AG04450 (cell line): ENCODE data around the gene PITX2. TPM values are rescaled to one million over a fixed set of nuclear protein-coding genes. Genes with fewer than 3 reads are reported as not detected.

Source experiments
- CTCF ChIA-PET: fragments of 300-600, 350-600 bp; formaldehyde crosslinking; extraction: SDS; loops from one replicate; lab custom pipeline; 2022; ENCODE audit warnings: antibody characterized with exemption, inconsistent platforms; lab: Charles Lee
- POLR2A ChIA-PET: fragments of 350-600 bp; formaldehyde crosslinking; extraction: SDS; loops from one replicate; lab custom pipeline; 2021; ENCODE audit warnings: antibody characterized with exemption, inconsistent platforms; lab: Yijun Ruan, JAX
- DNase-seq: peaks from one replicate; pipeline ENCODE4 v3.0.0-alpha.2; 2011; ENCODE audit warnings: low read depth, low spot score
- H3K27ac ChIP-seq: one replicate; pipeline ENCODE4 v1.5.1; 2012; ENCODE audit warnings: low read depth, low read length, control low read depth
- H3K27me3 ChIP-seq: one replicate; pipeline ENCODE4 v1.6.0; 2012; ENCODE audit warnings: low read length; ENCODE audit not compliant: control insufficient read depth, insufficient read depth
- H3K4me3 ChIP-seq: 2 replicates; pipeline ENCODE4 v1.5.1; 2011; ENCODE audit warnings: mild to moderate bottlenecking, low read depth, low read length, control low read depth
- H3K9me3 ChIP-seq: 2 replicates; pipeline ENCODE4 v1.5.1; 2012; ENCODE audit warnings: low read length; ENCODE audit not compliant: control insufficient read depth, insufficient read depth
- polyA plus RNA-seq: library from polyadenylated mRNA; depleted of rRNA; stranded (reverse); fragments of >200 nt; gene quantifications from 2 replicates; pipeline ENCODE4 v1.2.3, GENCODE V29; 2011
- TF ChIP-seq, protein P1 (sequence below): IDR thresholded peaks from 2 replicates; pipeline ENCODE4 v1.5.1; 2011; ENCODE audit warnings: low read depth, low read length, control low read depth, inconsistent platforms

PITX2 gene
- polyA plus RNA-seq, 1 experiment = 0.07 TPM

DNA sequence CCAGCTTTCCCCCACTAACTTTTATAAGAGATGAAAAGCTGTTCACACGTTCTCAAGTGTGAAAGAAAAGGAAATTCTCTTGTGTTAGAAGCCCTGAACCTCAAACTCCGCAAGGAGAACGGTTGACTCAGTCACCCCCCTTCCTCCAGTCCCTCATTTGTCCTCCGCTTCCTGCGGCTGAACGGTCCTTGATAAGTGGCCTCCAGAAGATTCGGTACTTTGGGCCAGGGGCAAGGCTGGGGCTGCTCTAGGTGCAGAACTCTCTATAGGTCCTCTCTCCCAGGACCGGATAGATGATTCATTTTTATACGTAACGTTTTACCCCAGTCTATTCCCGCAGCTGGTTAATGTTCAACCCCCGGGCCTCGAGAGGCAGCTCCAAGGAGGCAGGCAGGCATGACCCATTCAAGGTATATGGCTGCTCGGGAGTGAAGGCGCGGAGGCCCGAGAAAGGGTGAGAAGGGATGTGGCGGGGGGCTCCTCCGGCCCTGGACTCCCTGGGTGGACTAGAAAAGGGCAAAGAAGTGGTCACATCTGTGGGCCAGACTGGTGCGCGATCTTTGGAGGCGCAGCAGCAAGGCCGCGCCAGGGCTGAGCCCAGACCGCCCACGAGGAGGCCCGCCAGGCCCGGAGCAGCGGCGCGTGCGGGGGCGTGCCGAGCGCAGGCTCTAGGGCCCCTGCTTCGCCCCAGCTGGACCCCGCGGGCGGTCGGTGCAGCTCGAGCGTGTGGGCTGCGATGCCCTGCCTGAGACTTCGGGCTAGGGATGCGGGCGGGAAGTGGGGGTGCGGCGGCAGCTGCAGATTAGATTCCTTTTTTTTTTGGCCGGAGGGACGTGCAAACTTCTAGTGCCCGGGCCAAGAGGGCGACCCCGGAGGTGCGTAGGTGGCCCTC lies 11.7 kb downstream of the PITX2 start:
- H3K27ac ChIP-seq = no peak overlapping the region
- peaks cover 73% of the 10 kb centered on the region for H3K27me3 ChIP-seq
- no peak for DNase-seq
- POLR2A ChIA-PET = no interaction called here
- H3K9me3 ChIP-seq = peaks cover 3% of the 10 kb centered on the region; the same call in 1 of the 2 replicates
- no peak overlapping the region for H3K4me3 ChIP-seq
- TF ChIP-seq, protein P1, sequence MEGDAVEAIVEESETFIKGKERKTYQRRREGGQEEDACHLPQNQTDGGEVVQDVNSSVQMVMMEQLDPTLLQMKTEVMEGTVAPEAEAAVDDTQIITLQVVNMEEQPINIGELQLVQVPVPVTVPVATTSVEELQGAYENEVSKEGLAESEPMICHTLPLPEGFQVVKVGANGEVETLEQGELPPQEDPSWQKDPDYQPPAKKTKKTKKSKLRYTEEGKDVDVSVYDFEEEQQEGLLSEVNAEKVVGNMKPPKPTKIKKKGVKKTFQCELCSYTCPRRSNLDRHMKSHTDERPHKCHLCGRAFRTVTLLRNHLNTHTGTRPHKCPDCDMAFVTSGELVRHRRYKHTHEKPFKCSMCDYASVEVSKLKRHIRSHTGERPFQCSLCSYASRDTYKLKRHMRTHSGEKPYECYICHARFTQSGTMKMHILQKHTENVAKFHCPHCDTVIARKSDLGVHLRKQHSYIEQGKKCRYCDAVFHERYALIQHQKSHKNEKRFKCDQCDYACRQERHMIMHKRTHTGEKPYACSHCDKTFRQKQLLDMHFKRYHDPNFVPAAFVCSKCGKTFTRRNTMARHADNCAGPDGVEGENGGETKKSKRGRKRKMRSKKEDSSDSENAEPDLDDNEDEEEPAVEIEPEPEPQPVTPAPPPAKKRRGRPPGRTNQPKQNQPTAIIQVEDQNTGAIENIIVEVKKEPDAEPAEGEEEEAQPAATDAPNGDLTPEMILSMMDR = no peak
- CTCF ChIA-PET = no interaction called here

DNA sequence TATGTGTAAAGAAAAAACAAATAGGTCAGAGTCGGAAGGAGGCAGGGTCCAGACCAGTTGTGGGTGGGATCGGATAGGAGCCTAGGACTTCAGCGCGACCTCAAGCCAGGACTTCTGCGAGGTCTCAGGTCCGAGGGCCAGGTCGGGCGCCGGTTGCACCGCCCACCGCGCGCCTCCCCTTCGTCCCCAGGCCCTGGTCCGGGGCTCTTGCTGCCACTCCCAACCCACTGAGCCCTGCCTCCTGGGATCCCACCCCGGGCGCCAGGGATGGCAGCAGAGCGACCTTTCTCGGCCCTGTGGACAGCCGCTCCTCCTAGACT lies 12.3 kb downstream of the PITX2 start:
- Histone ChIP-seq H3K27me3 (peaks cover 67% of the 10 kb centered on the region), H3K27ac (no peak overlapping the region), H3K9me3 (peaks cover under 1% of the 10 kb centered on the region; the same call in 1 of the 2 replicates), H3K4me3 (no peak overlapping the region)
- ChIA-PET POLR2A (no interaction called here), CTCF (no interaction called here)
- TF ChIP-seq, protein P1 = no peak
- no peak for DNase-seq

DNA sequence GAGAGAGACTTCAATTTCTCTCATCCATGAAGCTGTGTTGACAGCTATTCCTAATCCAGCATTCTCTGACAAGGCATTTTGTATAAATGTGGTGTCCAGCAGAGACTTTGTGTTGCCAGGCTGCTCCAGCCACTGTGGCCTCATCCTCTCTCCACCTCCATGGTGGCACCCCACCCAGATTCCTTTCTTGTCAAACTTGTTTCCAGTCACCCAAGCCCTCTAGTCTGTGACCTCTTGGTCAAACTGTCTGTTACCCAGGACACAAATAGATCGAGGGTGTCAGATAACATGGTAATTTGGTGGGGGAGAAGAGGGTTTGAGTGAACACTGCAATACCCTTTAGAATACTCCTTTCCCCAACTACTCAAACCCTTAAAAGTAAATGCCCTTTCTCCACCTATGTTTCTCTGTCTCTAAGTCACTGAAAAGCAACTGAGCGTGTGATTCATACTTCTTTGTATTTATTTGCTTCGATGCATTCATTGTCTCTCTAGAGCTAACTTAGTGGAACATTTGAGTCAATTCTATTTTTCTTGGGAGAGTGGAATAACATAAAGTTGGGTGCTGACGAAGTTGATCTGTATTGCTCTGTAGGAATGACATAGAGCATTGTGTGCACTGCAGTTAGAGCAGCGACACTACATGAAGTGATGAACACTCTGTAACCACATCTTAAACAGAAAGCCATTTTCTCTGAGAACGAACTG lies 13.7 kb downstream of the PITX2 start:
- Histone ChIP-seq H3K4me3 (no peak overlapping the region), H3K9me3 (no peaks in the 10 kb centered on the region; the same call in 1 of the 2 replicates), H3K27me3 (peaks cover 53% of the 10 kb centered on the region), H3K27ac (no peak overlapping the region)
- POLR2A ChIA-PET = no interaction called here
- no peak for DNase-seq
- CTCF ChIA-PET = no interaction called here
- TF ChIP-seq, protein P1 = no peak

DNA sequence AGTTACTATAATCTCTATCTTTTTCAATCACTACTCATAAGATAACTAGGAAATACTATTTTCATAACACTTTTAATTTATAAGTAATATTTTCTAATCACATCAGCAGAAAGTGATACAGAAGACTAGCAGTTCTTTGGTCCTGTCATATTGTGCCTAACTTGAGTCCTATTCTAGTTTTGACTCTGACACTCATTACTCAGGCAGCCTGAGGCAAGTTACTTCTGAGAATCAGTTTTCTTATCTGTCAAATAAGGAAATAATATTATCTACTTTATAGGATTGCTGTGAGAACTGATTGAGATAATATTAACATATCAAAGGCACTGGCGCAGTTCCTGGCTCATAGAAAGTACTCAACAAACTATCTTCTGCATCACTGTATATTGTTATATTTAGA lies 17.8 kb downstream of the PITX2 start:
- POLR2A ChIA-PET = no interaction called here

More for the DNA sequence above, 17.8 kb downstream of the PITX2 start:
- no peak overlapping the region for H3K4me3 ChIP-seq
- no peak for DNase-seq
- TF ChIP-seq, protein P1 = no peak
- CTCF ChIA-PET = no interaction called here
- H3K27ac ChIP-seq = no peak overlapping the region
- no peaks in the 10 kb centered on the region for H3K9me3 ChIP-seq
- peaks cover 14% of the 10 kb centered on the region for H3K27me3 ChIP-seq
